Suprapubic skin (tissue), 4 donors: ENCODE results near the gene CYB5D1. TPM values are rescaled to one million over a fixed set of nuclear protein-coding genes. Genes with fewer than 3 reads are reported as not detected.
"Not testable (repeated sequence)": the region's sequence is repeated elsewhere in the genome, so short reads cannot be mapped to it uniquely, and the experiment has no call there.

Experiments
- DNase-seq, 2 donors: peaks; one replicate each; pipeline ENCODE4 v3.0.0-alpha.2; 2019; ENCODE audit warnings: low spot score in 2 of 2
- H3K27ac ChIP-seq: fragments of 200-600 bp; sonication (generic); one replicate; pipeline ENCODE4 v1.5.1; 2019
- H3K27me3 ChIP-seq: fragments of 200-600 bp; sonication (generic); one replicate; pipeline ENCODE4 v1.5.1; 2019
- H3K36me3 ChIP-seq: fragments of 200-600 bp; sonication (generic); one replicate; pipeline ENCODE4 v1.5.1; 2019
- H3K4me1 ChIP-seq: fragments of 200-600 bp; sonication (generic); one replicate; pipeline ENCODE4 v1.5.1; 2019
- H3K4me3 ChIP-seq: fragments of 200-600 bp; sonication (generic); one replicate; pipeline ENCODE4 v1.5.1; 2019; ENCODE audit warnings: mild to moderate bottlenecking
- H3K9me3 ChIP-seq: fragments of 200-600 bp; sonication (generic); one replicate; pipeline ENCODE4 v1.5.1; 2019
- CTCF ChIP-seq, 2 donors: fragments of 200-600 bp in 1 of 2; fragments of 450-650 bp in 1 of 2; sonication (generic) in 1 of 2; IDR thresholded peaks; one replicate each; pipeline ENCODE4 v1.5.1; 2016 to 2019; ENCODE audit warnings: antibody characterized with exemption in 2 of 2, mild to moderate bottlenecking in 1 of 2, moderate library complexity in 1 of 2
- EP300 ChIP-seq: sonication (generic); formaldehyde crosslinking; IDR thresholded peaks from one replicate; pipeline ENCODE4 v1.6.1; 2017; ENCODE audit warnings: antibody characterized with exemption
- POLR2A ChIP-seq, 2 donors: fragments of 450-650 bp; IDR thresholded peaks; one replicate each; pipeline ENCODE4 v1.6.1; 2017; ENCODE audit warnings: antibody characterized with exemption in 2 of 2, mild to moderate bottlenecking in 2 of 2, moderate library complexity in 2 of 2
- POLR2AphosphoS5 ChIP-seq, 3 donors: sonication (generic); formaldehyde crosslinking; IDR thresholded peaks; one replicate each; pipeline ENCODE4 v1.6.1; 2017; ENCODE audit warnings: antibody characterized with exemption in 3 of 3
- WGBS: methylation state at CpG from one replicate; pipeline ENCODE4 v1.1.5; 2018; 5-methylcytosine and 5-hydroxymethylcytosine counted together
- total RNA-seq, 4 donors: library from RNA; depleted of rRNA; stranded (reverse); fragments of >200 nt; gene quantifications; one replicate each; pipeline ENCODE4 v1.1.0, GENCODE V29; 2016

CYB5D1 gene
- 10 to 100 TPM in 1 of 4 donors, 1 to 10 TPM in 3; 7.1 to 10.8 (median 9.8) TPM for total RNA-seq

GRCh38 chr17:7857713-7858521 is at the start of gene CYB5D1:
Gene CYB5D1 (plus strand): TSS chr17:7858003. CDS start chr17:7858135, 132 bp downstream.
- Histone ChIP-seq H3K4me3 (peak within 1 kb of the TSS; percentile 71), H3K9me3 (no peaks in the 10 kb centered on the region), H3K4me1 (peaks cover 43% of the 10 kb centered on the region), H3K36me3 (peaks cover 11% of the 10 kb centered on the region), H3K27me3 (no peaks in the 10 kb centered on the region), H3K27ac (peak within 1 kb of the TSS; percentile 93)
- WGBS = under 1% methylated on average over 40 of the region's 48 CpGs
- peak; percentile 96 for DNase-seq
- no peak for TF ChIP-seq EP300
- peak in 1 of 2 donors; percentile 29 for TF ChIP-seq POLR2A (IDR thresholded peaks at IDR 0.05)
- no peak for TF ChIP-seq CTCF (IDR thresholded peaks at IDR 0.05)
- peak in 2 of 3 donors; percentile 15 to 88 for TF ChIP-seq POLR2AphosphoS5 (IDR thresholded peaks at IDR 0.05)

- Histone ChIP-seq H3K27ac (no peak overlapping the region), H3K4me1 (no peaks in the 10 kb centered on the region), H3K36me3 (no peaks in the 10 kb centered on the region), H3K27me3 (peaks cover 5% of the 10 kb centered on the region), H3K4me3 (no peak overlapping the region), H3K9me3 (no peaks in the 10 kb centered on the region)
- no peak for DNase-seq
- WGBS = 49% methylated on average over 11 of the region's 11 CpGs
- TF ChIP-seq POLR2A (IDR thresholded peaks at IDR 0.05) (no peak), EP300 (no peak), POLR2AphosphoS5 (IDR thresholded peaks at IDR 0.05) (no peak)
Observed at GRCh38 chr17:7809086-7809790, 48.6 kb upstream of the CYB5D1 start.

- H3K9me3 ChIP-seq, H3K4me3 ChIP-seq, H3K36me3 ChIP-seq, H3K27me3 ChIP-seq, DNase-seq, H3K4me1 ChIP-seq, H3K27ac ChIP-seq: not testable (repeated sequence)
- 80% methylated on average over 9 of the region's 9 CpGs for WGBS
Observed at GRCh38 chr17:7809791-7810343, 47.9 kb upstream of the CYB5D1 start.

- no peaks in the 10 kb centered on the region for H3K4me1 ChIP-seq
Observed at GRCh38 chr17:7811251-7811650, 46.6 kb upstream of the CYB5D1 start.

GRCh38 chr17:7814969-7815368 is 42.8 kb upstream of the CYB5D1 start:
- TF ChIP-seq POLR2A (IDR thresholded peaks at IDR 0.05) (no peak), EP300 (no peak), POLR2AphosphoS5 (IDR thresholded peaks at IDR 0.05) (no peak), CTCF (IDR thresholded peaks at IDR 0.05) (no peak)
- peaks cover 2% of the 10 kb centered on the region for H3K27me3 ChIP-seq
- H3K4me3 ChIP-seq = no peak overlapping the region
- H3K9me3 ChIP-seq = no peaks in the 10 kb centered on the region
- no peak for DNase-seq
- H3K36me3 ChIP-seq = no peaks in the 10 kb centered on the region
- no peaks in the 10 kb centered on the region for H3K4me1 ChIP-seq
- H3K27ac ChIP-seq = no peak overlapping the region
- whole genome bisulfite sequencing = 86% methylated on average over 5 of the region's 5 CpGs

More at GRCh38 chr17:7811251-7811650, 46.6 kb upstream of the CYB5D1 start:
- DNase-seq = no peak
- Histone ChIP-seq H3K27me3 (peaks cover 5% of the 10 kb centered on the region), H3K9me3 (no peaks in the 10 kb centered on the region), H3K4me3 (no peak overlapping the region), H3K27ac (no peak overlapping the region), H3K36me3 (no peaks in the 10 kb centered on the region)
- 83% methylated on average over 3 of the region's 3 CpGs for WGBS
- no peak for TF ChIP-seq POLR2AphosphoS5 (IDR thresholded peaks at IDR 0.05)
- TF ChIP-seq EP300 = no peak
- TF ChIP-seq CTCF (IDR thresholded peaks at IDR 0.05) = no peak
- TF ChIP-seq POLR2A (IDR thresholded peaks at IDR 0.05) = no peak
